K562 (cell line): Measurements from ENCODE around the gene PDE6C. TPM values are rescaled to one million over a fixed set of nuclear protein-coding genes. Genes with fewer than 3 reads are reported as not detected.

ENCODE experiments used
- ATAC-seq: fragments of 200-7000 bp; cut with Tn5 transposase; 3 replicates; pipeline ENCODE4 v1.9.1; 2020; ENCODE audit warnings: moderate library complexity
- BruUV-seq: library from RNA; stranded (reverse); fragments of 400-500 nt; replicated peaks from 2 replicates; lab custom pipeline; 2021; lab: Mats Ljungman, UMichigan
- CTCF ChIA-PET: fragments of 300-600 bp; formaldehyde crosslinking; extraction: SDS; loops from one replicate; lab custom pipeline; 2021; ENCODE audit warnings: low intra/inter-chr PET ratio; lab: Yijun Ruan, JAX
- POLR2A ChIA-PET: fragments of 300-600, 350-650 bp; sonication (Branson Sonifier 250); formaldehyde crosslinking; extraction: SDS; loops from one replicate; lab custom pipeline; 2021; ENCODE audit warnings: antibody characterized with exemption, inconsistent platforms; lab: Yijun Ruan, JAX
- DNase-seq, 4 experiments: peaks; one replicate each; pipeline versions ENCODE4 v3.0.0 to v3.0.0-alpha.2; 2011 to 2018; ENCODE audit warnings: low spot score in 3 of 4, mixed read lengths in 3 of 4; ENCODE audit errors: extremely low read depth in 1 of 4
- FAIRE-seq: peaks from 2 replicates; lab custom pipeline; 2011; peaks lifted over from hg19 to GRCh38; lab: Jason Lieb, UNC
- H2AFZ ChIP-seq: 2 replicates; pipeline ENCODE4 v1.6.0; 2011; ENCODE audit warnings: low read depth, low read length, control low read depth, inconsistent platforms
- H3K27ac ChIP-seq: fragments of 200-600 bp; 3 replicates; pipeline ENCODE4 v1.8.0; 2011; ENCODE audit warnings: low read depth, mild to moderate bottlenecking, control low read depth, inconsistent platforms, low read length, moderate library complexity, mixed read lengths; ENCODE audit errors: extremely low read depth
- H3K27me3 ChIP-seq, 2 experiments: fragments of 300-600 bp in 1 of 2; 2 replicates in 1 of 2; 3 replicates in 1 of 2; pipeline versions ENCODE4 v1.6.0 to v1.8.0; 2011; ENCODE audit warnings: inconsistent platforms in 2 of 2, low read length in 2 of 2, mild to moderate bottlenecking in 1 of 2, mixed read lengths in 1 of 2, moderate library complexity in 1 of 2; ENCODE audit not compliant: control insufficient read depth in 2 of 2, insufficient read depth in 2 of 2
- H3K36me3 ChIP-seq: fragments of 300-600 bp; 3 replicates; pipeline ENCODE4 v1.8.0; 2011; ENCODE audit warnings: mild to moderate bottlenecking, low read length, inconsistent platforms; ENCODE audit not compliant: control insufficient read depth, insufficient read depth
- H3K4me1 ChIP-seq, 2 experiments: fragments of 200-600 bp in 1 of 2; replicated peaks in 1 of 2; 2 replicates in 1 of 2; 3 replicates in 1 of 2; pipeline versions ENCODE4 v1.5.1 to v1.8.0; 2011; ENCODE audit warnings: inconsistent platforms in 2 of 2, low read length in 2 of 2, mild to moderate bottlenecking in 1 of 2, mixed read lengths in 1 of 2, moderate library complexity in 1 of 2; ENCODE audit not compliant: control insufficient read depth in 2 of 2, insufficient read depth in 2 of 2
- H3K4me2 ChIP-seq: 2 replicates; pipeline ENCODE4 v1.6.1; 2011; ENCODE audit warnings: low read length, control low read depth, inconsistent platforms, mixed read lengths; ENCODE audit not compliant: insufficient read depth
- H3K4me3 ChIP-seq: fragments of 200-600 bp; sonication (generic), shearing (Covaris generic); 2 replicates; pipeline ENCODE4 v1.5.1; 2016; ENCODE audit warnings: control low read depth, inconsistent platforms
- H3K79me2 ChIP-seq: fragments of 200-600 bp; 3 replicates; pipeline ENCODE4 v1.8.0; 2011; ENCODE audit warnings: low read length, inconsistent platforms; ENCODE audit not compliant: control insufficient read depth, insufficient read depth
- H3K9ac ChIP-seq, 2 experiments: 2 replicates each; pipeline versions ENCODE4 v1.6.0 to v1.6.1; 2011; ENCODE audit warnings: low read depth in 2 of 2, low read length in 2 of 2, control low read depth in 1 of 2, inconsistent platforms in 1 of 2, mild to moderate bottlenecking in 1 of 2, mixed read lengths in 1 of 2; ENCODE audit not compliant: insufficient read depth in 1 of 2
- H3K9me1 ChIP-seq: one replicate; pipeline ENCODE4 v1.6.0; 2011; ENCODE audit warnings: inconsistent platforms, mild to moderate bottlenecking, low read length, moderate library complexity; ENCODE audit not compliant: control insufficient read depth, insufficient read depth
- H3K9me3 ChIP-seq: replicated peaks from 2 replicates; pipeline ENCODE4 v1.5.1; 2011; ENCODE audit warnings: low read depth, low read length, inconsistent platforms; ENCODE audit not compliant: control insufficient read depth, insufficient read depth
- H4K20me1 ChIP-seq: replicated peaks from 2 replicates; pipeline ENCODE4 v1.6.1; 2011; ENCODE audit warnings: low read length, inconsistent platforms, mixed read lengths; ENCODE audit not compliant: control insufficient read depth, insufficient read depth
- CXXC5 ChIP-seq: fragments of 250-450 bp; sonication (Bioruptor Pico); IDR thresholded peaks from 2 replicates; pipeline ENCODE4 v1.8.0; 2022; ENCODE audit warnings: inconsistent platforms, mild to moderate bottlenecking, moderate library complexity
- DEAF1 ChIP-seq: fragments of 450-650 bp; formaldehyde crosslinking; IDR thresholded peaks from 2 replicates; pipeline ENCODE4 v1.4.0; 2020; ENCODE audit warnings: mild to moderate bottlenecking, moderate library complexity
- DIDO1 ChIP-seq: fragments of 450-650 bp; IDR thresholded peaks from 2 replicates; pipeline ENCODE4 v1.6.1; 2016; ENCODE audit warnings: low read depth, missing biosample characterization, missing genetic modification characterization
- ELK1 ChIP-seq: sonication (generic); formaldehyde crosslinking; IDR thresholded peaks from 2 replicates; pipeline ENCODE4 v1.8.1; 2022; ENCODE audit warnings: missing genetic modification reagents
- GATAD2B ChIP-seq: fragments of 450-650 bp; IDR thresholded peaks from 2 replicates; pipeline ENCODE4 v1.6.1; 2017; ENCODE audit warnings: mild to moderate bottlenecking, borderline replicate concordance
- HDAC1 ChIP-seq, 2 experiments: fragments of 450-650 bp; IDR thresholded peaks; 2 replicates each; pipeline ENCODE4 v1.6.1; 2016 to 2017; ENCODE audit warnings: inconsistent platforms in 1 of 2, mild to moderate bottlenecking in 1 of 2, moderate library complexity in 1 of 2
- NFYB ChIP-seq: IDR thresholded peaks from 2 replicates; pipeline ENCODE4 v1.6.1; 2011; ENCODE audit warnings: mild to moderate bottlenecking, moderate library complexity; ENCODE audit not compliant: insufficient read length; ENCODE audit errors: extremely low read depth
- NR0B1 ChIP-seq: fragments of 450-650 bp; IDR thresholded peaks from one replicate; pipeline ENCODE4 v1.6.1; 2018; ENCODE audit warnings: mild to moderate bottlenecking, moderate library complexity; ENCODE audit not compliant: partially characterized antibody
- SPI1 ChIP-seq: IDR thresholded peaks from 2 replicates; pipeline ENCODE4 v1.6.1; 2011; ENCODE audit warnings: low read depth, low read length, control low read depth, borderline replicate concordance
- ZNF280A ChIP-seq: fragments of 450-650 bp; IDR thresholded peaks from 2 replicates; pipeline ENCODE4 v1.6.1; 2018; ENCODE audit warnings: mild to moderate bottlenecking, low read depth; ENCODE audit not compliant: partially characterized antibody
- ZNF511 ChIP-seq: sonication (generic); formaldehyde crosslinking; IDR thresholded peaks from 2 replicates; pipeline ENCODE4 v1.8.0; 2022; ENCODE audit warnings: mild to moderate bottlenecking, missing genetic modification reagents
- ZNF696 ChIP-seq: fragments of 250-450 bp; sonication (Bioruptor Pico); conservative IDR thresholded peaks from 2 replicates; pipeline ENCODE4 v1.4.0; 2020; ENCODE audit warnings: mild to moderate bottlenecking, moderate library complexity
- WGBS: fragments of 100-300 bp; shearing (Covaris generic); methylation state at CpG from one replicate; pipeline ENCODE4 v1.1.6; 2016; ENCODE audit warnings: low coverage, mixed read lengths; ENCODE audit not compliant: insufficient coverage; ENCODE audit errors: missing lambda C conversion rate; 5-methylcytosine and 5-hydroxymethylcytosine counted together
- in situ Hi-C: fragments of 300-500 bp; cut with MboI; formaldehyde crosslinking; loops from 4 replicates; pipeline ENCODE4 v1.15.0; 2018; ENCODE audit warnings: inconsistent platforms, mixed read lengths
- intact Hi-C: fragments of 100-400 bp; cut with micrococcal nuclease; formaldehyde crosslinking; loops from 2 replicates; pipeline ENCODE4 v1.14.2; 2022
- polyA plus RNA-seq, 8 experiments: library from polyadenylated mRNA; depleted of rRNA in 4 of 8; stranded (reverse) in 5 of 8; unstranded in 3 of 8; fragments of >200 nt; fragmentation: Nextera tagmentation in 2 of 8; fragmentation: Illumina TruSeq in 1 of 8; extraction: Ambion mirVana in 2 of 8; extraction: Trizol in 1 of 8; gene quantifications; 2 replicates each; pipeline versions ENCODE4 v1.2.1 to v1.2.3, GENCODE V29; 2011 to 2014; ENCODE audit warnings: inconsistent platforms in 1 of 8, missing spikeins in 1 of 8
- total RNA-seq, 7 experiments: library from RNA; depleted of rRNA in 6 of 7; stranded (reverse); fragments of >200 nt in 6 of 7; fragmentation: Illumina TruSeq in 2 of 7; extraction: Trizol in 2 of 7; gene quantifications; 2 replicates each; pipeline versions ENCODE4 v1.2.1 to v1.2.3, GENCODE V29; 2011 to 2021; ENCODE audit warnings: low replicate concordance in 1 of 7

Gene PDE6C
- total and polyA plus RNA-seq, 9 of the 15 experiments (the other 6 are each of a cell fraction or from before 2014, with no cell fraction given): not detected

GRCh38 chr10:93622942-93623341 lies 10.6 kb downstream of the PDE6C start (continued):
- TF ChIP-seq CXXC5 (no peak), HDAC1 (IDR thresholded peaks at IDR 0.05) (no peak), ZNF280A (no peak), DEAF1 (no peak), ZNF696 (CRISPR knock-in tag) (no peak)

GRCh38 chr10:93628858-93629257 lies 16.5 kb downstream of the PDE6C start:
- Histone ChIP-seq H3K9me1 (no peaks in the 10 kb centered on the region), H3K27me3 (peaks cover 0 to 5% of the 10 kb centered on the region in 2 experiments; a peak in 2 of 5 replicates), H3K4me3 (no peak overlapping the region), H4K20me1 (no peaks in the 10 kb centered on the region), H3K27ac (no peak overlapping the region), H3K9me3 (no peaks in the 10 kb centered on the region), H3K4me1 (no peaks in the 10 kb centered on the region), H3K79me2 (no peaks in the 10 kb centered on the region), H3K4me2 (no peak overlapping the region), H3K9ac (no peak overlapping the region), H3K36me3 (no peaks in the 10 kb centered on the region), H2AFZ (no peak overlapping the region)
- FAIRE-seq (no peak), DNase-seq (no peak), ATAC-seq (no peak)
- ChIA-PET CTCF (no interaction called here), POLR2A (interaction anchor here (0.6 kb wide), 1 partner anchor 73 kb away, joined by 3 read pairs; no protein-coding TSS in a partner anchor)
- in situ Hi-C loops: no loop called here
- 0% methylated on average over 4 of the region's 4 CpGs for WGBS
- intact Hi-C loops: no loop called here
- no TSS peak for BruUV-seq
- TF ChIP-seq NFYB (no peak), ELK1 (CRISPR knock-in tag) (no peak), NR0B1 (no peak), ZNF511 (CRISPR knock-in tag) (no peak), GATAD2B (no peak), DIDO1 (tag) (no peak), SPI1 (no peak)
